ENCODE data around the gene VMP1.

GRCh38 chr17:59783221-59784047 lies 76.0 kb downstream of the VMP1 start:
- no peak for TF ChIP-seq CTCF (IDR thresholded peaks at IDR 0.05; ENCODE audit: insufficient read depth, low read depth, low read length)
- no peak for TF ChIP-seq EZH2 (IDR thresholded peaks at IDR 0.05; ENCODE audit: insufficient read depth, low read length)
